Fibroblast of lung (primary cell): Measurements from ENCODE around the gene NTNG1.

Source experiments
- EZH2 ChIP-seq: IDR thresholded peaks from 2 replicates; pipeline ENCODE4 v1.5.1; 2012; ENCODE audit warnings: low read length, control low read depth, mild to moderate bottlenecking; ENCODE audit errors: missing control alignments
- TF ChIP-seq, protein P1 (sequence below), 2 donors: IDR thresholded peaks in 1 of 2; conservative IDR thresholded peaks in 1 of 2; 1 replicate in 1 of 2; 2 replicates in 1 of 2; pipeline ENCODE4 v1.5.1; 2011 to 2012; ENCODE audit warnings: low read length in 2 of 2, control low read depth in 1 of 2, inconsistent platforms in 1 of 2, low read depth in 1 of 2, mild to moderate bottlenecking in 1 of 2

- TF ChIP-seq, protein P1, sequence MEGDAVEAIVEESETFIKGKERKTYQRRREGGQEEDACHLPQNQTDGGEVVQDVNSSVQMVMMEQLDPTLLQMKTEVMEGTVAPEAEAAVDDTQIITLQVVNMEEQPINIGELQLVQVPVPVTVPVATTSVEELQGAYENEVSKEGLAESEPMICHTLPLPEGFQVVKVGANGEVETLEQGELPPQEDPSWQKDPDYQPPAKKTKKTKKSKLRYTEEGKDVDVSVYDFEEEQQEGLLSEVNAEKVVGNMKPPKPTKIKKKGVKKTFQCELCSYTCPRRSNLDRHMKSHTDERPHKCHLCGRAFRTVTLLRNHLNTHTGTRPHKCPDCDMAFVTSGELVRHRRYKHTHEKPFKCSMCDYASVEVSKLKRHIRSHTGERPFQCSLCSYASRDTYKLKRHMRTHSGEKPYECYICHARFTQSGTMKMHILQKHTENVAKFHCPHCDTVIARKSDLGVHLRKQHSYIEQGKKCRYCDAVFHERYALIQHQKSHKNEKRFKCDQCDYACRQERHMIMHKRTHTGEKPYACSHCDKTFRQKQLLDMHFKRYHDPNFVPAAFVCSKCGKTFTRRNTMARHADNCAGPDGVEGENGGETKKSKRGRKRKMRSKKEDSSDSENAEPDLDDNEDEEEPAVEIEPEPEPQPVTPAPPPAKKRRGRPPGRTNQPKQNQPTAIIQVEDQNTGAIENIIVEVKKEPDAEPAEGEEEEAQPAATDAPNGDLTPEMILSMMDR (conservative IDR thresholded peaks at IDR 0.05 in 1 of 2, IDR thresholded peaks at IDR 0.05 in 1 of 2; ENCODE audit: low read depth in 1 of 2, low read length in 2 of 2), result no peak
- TF ChIP-seq EZH2, result no peak
Measured at GRCh38 chr1:107328087-107328486, 187.2 kb downstream of the NTNG1 start.
